Stimulated activated CD8-positive, alpha-beta memory T cell treated with anti-CD3 and anti-CD28 coated beads, Interleukin-7, amount 100 ng/mL, for 4 hours (primary cell): ENCODE data around the gene TTYH3.
"Not testable (repeated sequence)": the region's sequence is repeated elsewhere in the genome, so short reads cannot be mapped to it uniquely, and the experiment has no call there.

ENCODE experiments used
- DNase-seq, 2 donors: peaks; one replicate each; pipeline ENCODE4 v3.0.0-alpha.2; 2020; ENCODE audit warnings: low read depth in 2 of 2

The TTYH3 gene

DNA sequence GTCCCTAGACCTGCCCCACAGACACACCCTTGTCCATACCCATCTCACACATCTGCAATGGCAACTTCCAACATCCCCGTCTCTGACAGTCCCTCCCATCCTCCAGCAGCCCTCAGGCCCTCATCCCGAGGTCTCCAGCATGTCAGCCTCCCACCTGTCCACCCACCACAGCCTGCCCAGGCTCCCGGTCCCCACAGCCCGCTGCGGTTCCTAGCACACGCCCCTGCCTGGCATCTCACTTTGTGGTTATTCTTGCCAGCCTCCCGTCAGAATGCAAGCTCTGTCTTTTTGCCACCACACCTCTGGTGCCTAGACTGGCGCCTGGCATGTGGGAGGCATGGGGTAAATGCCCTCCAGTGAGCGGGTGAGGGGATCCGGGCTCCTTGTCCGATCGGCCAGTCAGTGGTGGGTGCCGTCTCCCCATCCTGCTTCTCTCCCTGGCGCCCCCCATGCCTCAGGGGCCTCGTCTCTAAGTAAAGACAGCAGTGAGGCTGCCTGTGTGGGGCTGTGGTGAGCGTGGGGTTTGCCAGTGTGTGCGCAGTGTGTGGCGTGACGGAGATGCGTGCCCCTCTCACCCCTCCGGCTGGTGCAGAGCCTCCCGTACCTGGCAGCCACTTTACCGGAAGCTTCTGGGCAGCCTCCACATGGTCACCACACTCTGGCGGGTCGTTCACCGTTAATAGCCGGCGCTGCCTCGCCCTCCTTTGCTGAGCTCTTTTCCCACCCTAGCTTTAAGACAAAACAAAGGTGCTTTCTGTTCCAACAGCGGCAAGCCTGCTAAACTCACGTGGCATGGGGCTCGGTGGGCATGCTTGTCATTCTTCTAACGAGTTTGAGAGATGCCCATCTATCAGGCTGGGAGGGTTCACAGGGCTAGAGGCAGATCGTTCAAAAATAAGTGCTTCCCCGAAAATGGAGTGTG is 28.5 kb upstream of the TTYH3 start:
- no peak for DNase-seq

DNA sequence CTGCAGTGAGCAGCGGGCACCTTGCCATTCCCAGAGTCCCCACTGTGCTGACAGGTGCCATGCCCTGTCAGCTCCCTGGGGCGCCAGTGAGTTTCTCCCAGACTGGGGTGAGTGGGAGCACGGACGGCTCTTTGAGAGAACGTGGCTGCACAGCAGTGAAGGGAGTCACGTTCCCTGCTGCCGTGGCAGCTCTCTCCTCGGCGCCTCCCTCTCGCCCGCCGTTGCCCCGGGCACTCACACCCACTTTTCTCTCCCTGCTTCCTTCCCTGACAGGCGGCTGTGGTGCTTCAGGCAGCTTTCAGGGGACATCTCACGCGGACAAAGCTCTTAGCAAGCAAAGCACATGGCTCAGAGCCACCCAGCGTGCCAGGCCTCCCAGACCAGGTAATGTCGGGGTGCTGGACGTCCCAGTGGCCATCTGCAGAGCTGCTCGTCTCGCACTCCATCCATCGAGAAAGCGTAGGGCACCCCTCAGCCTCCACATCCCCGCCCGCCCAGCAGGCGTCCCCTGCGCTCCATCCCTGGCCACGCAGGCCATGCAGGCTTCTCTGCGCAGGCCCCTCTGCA is 27.1 kb upstream of the TTYH3 start:
- no peak for DNase-seq

DNA sequence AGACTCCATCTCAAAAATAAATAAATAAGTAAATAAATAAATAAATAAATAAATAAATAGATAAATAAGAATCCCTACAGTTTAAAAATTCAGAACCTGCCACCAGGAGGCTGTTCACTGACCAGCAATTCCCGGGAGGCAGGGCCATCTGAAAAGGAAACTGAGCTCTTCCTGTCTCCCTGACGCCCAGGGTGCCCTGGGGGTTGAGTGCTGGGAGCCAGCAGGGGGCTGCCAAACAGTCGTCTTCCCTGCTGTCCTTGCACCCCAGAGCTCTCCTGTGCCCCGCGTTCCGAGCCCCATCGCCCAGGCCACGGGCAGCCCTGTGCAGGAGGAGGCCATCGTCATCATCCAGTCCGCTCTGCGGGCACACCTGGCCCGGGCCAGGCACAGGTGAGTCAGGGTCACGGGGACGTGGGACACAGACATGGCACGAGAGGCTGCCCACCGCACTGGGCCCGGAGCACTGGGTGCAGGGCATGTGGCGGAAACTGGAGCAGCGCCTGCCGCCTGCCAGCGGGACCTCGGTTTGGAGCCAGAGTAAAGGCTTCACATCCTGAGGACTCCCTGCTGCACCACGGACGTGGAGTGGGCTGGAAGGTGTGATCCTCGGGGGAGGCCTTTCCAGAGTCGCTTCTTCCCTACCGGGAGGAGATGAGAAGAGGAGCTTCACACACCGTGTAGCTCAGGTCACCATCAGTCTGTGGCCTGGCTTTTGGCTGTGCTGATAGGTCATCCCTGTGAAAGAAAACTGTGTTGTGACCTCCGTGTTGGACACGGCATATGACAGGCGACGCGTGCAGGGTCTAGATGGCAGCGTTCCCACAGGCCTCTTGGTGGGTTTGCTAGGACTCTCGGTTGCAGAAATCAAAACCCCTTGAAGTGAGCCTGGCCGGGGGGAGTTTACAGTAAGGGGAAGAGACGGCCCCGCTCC is 25.9 kb upstream of the TTYH3 start:
- DNase-seq = no peak

DNA sequence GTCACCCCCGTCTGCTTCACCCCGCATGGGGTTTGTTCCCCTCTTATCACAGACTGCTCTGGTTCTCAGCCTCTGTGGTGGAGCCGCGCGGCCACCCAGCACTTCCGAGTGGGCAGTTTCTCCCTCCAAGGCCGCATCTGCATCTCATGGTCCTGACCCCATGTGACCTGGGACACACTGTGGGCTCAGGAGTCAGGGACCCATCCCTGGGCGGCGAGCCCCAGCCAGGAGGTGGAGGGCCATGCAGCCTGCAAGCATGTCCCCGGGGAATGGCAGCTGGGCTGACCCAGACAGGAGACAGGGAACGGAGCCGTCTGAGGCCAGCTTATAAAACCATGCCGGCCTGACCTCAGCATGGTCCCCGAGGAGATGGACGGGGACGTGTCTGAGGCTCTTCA is 25.2 kb upstream of the TTYH3 start:
- no peak for DNase-seq

DNA sequence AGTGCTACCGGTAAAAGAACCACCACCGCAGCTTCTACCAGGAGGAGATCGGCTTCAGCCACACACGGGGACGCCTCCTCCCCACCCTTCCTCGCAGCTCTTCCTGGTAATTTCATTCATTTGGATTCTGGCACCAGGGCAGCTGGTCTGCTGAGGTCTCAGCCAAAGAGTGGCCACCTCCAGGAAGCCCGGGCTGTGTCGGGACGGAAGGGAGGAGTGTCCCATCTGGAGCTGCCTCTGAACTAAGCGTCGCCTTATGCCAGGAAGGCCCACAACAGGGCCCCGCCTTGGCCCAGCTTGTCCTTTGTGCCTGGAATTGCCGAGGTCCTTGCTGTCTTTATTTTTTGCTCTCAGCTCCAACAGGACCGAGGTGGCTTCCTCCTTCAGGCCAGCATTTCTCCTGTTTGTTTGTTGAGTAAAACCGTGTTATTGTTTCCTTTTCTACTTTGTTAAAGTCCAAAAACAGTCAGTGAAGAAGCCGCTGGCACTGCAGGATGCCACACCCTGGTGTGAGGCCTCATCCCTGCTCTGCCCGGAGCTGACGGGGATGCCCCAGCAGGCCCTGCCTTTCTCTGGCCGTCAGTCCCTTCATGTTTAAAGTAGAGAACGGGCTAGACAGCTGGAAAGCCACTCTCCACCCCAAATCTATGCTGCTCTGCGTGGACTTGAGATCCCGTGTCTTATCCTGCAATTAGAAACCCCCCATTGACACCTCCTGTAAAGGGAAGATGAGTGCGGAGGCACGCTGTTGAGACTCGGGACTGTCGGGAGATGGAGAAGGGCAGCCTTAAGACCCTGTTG is 24.5 kb upstream of the TTYH3 start:
- DNase-seq = no peak

DNA sequence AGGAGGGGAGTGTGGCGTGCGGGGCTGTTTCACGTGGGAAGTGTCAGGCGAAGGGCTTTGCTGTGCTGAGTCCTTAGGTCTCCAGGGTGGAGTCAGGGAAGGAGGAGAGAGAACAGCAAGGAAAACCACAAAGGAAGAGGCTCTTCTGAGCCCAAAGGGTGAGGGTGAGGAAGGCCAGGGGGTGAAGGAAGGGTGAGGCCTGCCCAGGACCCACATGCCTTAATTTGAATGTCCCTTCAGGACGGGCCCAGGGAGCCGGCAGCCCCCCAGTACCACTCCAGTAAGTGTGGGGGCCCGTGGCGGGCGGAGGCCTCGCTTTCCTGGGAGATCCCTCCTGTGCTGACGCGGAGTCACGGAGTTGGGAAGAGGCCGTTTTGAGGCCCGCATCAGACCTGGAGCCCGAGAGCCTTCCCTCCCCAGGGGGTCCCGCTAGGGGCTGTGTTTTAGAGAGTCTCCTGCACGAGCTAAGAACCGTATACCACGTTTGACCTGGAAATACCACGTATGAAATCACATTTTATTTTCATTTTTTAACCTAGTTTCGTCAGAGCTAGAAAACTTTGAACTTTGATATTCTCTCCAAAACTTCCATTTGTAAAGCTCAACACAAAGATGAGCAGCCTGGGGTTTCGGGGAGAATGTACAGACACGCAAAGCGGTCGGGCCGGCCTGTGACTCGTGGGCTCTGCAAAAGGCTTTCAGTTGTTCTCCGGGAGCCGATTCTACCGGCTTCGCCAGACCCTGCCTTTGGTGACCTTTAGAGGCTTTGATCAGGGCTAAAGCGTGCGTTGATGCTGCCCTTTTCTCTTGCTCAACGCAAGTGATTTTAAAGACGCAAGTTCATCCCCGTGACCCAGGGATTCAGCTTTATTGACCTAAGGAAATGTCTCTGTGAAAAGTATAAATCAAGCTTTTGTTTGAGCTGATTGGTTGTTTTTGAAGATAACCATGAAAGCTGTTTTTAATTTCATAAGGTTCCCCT is 23.6 kb upstream of the TTYH3 start:
- DNase-seq = no peak

DNA sequence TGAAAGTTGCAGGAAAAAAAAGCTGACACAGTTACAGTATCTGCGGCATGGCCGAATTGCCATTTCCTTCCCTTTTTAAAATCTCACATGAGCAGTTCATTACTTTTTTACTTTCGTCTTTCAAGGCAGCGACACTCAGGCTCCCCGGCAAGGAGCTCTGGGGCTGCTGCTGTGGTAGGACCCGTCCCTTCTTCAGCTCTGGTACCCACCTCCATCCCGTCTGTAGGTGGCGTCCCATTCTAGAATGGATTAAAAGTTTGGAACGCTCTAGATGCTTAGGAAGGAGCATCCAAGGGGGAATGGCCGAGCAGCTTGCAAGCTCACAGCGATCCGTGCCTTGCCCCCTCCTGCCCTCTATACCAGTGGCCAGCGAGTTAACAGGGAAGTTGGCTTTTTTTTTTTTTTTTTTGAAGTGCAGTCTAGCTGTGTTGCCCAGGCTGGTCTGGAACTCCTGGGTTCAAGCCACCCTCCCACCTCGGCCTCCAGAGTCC is 22.8 kb upstream of the TTYH3 start:
- no peak for DNase-seq

DNA sequence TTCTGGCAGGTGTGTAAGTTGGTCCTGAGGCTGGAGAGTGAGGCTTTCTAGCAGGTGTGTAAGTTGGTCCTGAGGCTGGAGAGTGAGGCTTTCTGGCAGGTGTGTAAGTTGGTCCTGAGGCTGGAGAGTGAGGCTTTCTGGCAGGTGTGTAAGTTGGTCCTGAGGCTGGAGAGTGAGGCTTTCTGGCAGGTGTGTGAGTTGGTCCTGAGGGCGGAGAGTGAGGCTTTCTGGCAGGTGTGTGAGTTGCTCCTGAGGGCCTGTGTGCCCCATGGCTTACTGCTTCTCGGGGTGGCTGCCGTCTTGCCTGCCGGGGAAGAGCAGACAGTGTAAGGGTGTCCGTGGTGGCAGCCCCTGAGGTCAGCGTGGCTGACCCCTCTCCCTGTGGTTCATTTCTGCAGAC is 22.1 kb upstream of the TTYH3 start:
- DNase-seq = not testable (repeated sequence)

DNA sequence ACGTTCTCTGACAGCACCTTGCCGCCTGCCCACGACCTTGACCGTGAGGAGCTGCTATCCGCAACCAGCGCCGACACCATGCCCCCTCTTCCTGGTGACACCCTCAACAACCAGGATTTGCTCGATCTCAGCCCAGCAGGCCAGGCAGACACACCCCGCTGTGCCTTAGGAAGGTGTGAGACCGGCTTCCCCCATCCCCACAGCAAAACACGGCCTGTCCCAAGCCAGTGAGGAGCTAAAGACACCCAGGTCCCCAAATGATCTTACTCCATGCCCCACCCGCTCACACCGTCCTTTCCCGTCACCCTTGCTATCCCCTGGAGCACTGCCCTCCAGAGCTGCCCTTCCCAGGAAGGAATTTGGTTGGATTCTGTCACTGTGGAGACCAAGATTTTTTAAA is 21.3 kb upstream of the TTYH3 start:
- no peak for DNase-seq

DNA sequence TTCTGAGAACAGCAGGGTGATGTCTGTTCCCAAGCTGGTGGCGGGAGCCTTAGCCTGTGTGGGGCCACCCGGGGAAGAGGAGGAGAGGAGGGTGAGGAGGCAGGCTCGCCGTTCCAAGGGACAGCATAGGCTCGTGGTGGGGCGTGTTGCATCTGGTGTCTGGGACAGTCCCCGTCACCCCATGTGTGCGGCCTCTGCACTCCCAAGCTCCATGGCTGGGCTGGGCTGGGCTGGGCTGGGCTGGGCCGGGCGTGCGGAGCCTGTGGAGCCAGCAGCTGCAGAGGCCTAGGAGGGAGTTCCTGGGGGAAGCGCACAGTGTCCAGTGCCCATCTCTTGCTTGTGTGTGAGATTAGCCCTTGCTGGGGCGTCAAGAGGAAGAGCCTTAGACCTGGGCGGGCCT is 20.9 kb upstream of the TTYH3 start:
- no peak for DNase-seq

DNA sequence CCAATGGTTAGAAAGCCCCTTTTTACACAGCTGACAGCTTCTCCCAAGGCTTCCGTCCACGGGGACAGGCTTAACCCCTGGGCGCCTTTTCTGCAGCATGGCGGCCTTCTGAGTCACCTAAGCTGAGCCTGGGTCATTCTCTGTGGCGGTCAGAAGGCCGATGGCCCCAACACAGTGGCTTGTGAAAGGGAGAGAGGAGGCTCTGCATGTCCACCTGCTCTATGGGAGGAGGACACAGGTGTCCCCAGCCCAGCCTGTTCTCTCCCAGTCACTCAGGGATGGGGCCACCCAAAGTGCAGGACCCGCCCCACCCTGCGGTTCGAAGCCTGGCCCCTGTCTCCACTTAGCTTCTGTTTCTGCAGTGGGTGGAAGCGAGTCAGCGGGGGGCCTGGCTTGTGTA is 20.4 kb upstream of the TTYH3 start:
- DNase-seq = no peak

DNA sequence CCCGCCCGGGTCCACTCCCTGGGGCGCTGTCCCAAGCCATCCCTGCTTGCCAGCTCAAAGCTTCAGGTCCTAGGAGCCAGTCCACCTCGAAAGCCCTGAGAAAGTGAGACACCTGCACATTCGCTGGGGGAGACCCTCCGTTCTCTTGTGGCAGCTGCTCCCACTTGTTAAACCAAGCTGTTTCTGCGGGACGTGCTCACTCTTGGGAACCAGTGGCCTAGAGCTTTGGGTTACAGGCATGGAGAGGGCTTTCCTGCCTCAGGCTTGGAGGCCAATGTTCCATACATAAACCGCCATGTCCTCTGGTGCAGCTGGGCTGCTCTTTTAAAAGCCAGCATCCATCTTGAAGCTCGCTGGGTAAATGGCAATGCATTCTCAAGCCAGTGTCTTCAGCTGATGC is 19.9 kb upstream of the TTYH3 start:
- no peak for DNase-seq

DNA sequence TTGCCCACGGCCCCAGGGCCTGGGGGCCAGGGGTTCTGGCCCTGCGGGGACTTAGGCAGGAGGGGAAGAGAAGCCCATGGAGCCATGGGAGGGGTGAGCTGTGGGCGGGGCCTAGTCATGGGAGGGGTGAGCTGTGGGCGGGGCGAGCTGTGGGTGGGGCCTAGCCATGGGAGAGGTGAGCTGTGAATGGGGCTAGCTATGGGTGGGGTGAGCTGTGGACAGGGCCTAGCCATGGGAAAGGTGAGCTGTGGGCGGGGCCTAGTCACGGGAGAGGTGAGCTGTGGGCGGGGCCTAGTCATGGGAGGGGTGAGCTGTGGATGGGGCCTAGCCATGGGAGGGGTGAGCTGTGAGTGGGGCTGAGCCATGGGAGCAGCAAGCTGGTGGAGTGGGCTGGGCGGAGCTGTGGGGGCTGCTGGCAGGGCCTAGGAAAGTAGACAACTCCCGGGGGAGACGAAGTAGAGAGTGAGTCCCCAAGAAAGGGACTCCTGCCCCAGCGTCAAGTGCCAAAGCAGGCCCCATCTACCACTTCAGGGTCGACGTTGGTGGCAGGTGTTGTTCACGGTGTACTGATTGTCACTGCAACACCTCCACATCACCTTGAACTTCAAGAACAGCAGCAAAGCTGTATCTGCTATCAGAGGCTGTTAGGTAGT is 19.2 kb upstream of the TTYH3 start:
- DNase-seq = no peak

DNA sequence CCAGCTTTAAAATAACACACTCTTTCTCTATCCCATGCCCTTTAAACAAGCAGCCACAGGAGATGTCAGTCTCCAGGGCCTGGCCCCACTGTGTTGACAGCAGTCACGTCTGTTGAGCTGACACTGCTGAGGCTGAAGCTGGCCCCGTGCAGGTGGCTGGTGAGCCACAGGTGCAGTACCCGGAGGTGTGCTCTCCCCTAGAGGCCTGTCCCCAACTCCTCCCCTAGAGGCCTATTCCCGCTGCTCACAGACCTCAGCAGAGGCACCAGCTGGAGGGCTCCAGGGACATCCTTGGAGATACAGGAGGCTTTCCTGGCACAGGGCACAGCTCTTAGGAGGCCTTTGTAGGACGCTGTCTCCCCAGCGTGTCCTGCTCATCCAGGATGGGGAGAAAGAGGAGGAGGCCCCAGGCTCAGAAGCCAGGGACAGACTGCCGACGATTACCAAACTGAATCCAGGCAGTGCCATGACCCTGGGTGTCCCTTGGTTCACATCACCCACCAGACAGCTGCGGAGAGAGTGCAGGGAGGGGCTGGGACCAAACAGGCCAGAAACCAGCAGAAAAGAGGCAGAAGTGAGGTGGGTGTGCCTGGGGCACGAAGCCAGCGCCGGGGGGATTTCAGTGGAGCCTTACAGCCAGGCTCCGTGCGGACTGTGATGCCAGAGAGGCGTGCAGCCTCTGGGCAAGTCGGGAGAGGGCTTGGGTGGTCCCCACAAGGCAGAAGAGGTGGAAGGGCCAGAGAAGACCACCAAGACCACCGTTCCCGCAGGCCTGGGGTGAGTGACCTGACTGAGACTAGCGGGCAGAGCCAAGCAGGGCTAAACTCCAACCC is 18.5 kb upstream of the TTYH3 start:
- DNase-seq = no peak

DNA sequence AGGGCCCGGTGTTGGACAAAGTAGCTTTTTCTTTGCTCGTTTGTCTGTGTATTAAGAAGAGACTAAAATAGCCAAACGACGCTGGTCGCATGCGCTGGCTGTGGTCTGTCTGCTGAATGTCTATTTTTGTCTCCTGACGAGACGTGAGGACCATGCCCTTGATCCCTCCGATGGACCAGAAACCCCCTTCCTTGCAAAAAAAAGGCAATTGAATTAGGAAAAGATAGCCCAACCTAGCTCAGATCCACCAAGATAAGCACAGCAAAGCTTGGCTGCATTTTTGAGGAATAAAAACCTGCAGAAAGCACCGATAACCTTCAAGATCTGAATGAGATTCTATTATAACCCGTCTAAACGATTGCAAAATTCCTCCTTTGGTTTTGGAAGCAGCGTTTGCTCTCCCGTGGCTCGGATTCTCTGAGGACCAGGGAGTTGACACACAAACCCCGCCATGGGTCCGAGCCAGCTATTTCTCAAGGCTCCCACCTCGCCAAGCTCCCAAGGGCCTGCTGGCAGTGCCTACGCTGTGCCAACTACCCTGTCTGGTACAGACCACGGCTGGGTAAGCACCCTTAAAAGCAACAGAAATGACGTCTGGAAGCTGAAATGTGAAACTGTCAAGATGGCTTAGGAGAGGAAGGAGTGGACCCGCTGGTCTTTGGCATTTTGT is 17.7 kb upstream of the TTYH3 start:
- DNase-seq = no peak

DNA sequence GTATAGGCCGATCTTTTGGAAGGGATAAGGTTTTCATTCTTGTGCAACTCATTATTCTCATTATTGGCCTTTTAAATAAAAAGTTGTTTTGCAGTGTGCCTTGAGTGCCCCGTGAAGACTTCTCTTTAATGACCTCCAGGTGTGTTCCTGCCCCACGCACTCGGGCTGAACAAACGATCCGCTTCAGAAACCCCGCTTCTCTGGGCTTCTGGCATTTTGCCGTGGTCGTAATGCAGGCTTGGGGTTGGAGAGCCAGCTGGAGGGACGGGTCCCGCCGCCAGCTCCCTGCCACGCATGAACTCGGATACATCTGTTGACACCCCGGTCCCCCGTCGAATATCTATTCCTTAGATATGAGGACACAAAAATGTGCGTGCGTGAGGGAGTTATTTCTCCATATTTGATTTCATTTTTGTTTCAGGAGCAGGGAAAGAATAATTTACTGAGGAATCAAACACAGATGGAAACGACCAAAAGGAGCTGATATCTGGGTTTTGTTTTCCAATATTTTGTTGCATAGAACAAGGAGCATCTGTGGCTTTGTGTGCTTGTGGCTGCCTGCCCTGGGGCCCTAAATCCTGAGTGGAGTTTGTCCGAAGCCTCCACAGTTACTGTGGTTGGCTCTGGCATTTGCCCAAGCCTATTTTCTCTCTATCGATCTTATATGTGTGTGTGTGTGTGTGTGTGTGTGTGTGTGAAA is 17.0 kb upstream of the TTYH3 start:
- no peak for DNase-seq
